ENCODE data around the gene ILDR1. TPM values are rescaled to one million over a fixed set of nuclear protein-coding genes. Genes with fewer than 3 reads are reported as not detected.

Gene ILDR1
- total and polyA plus RNA-seq, 2 of the 8 experiments (the other 6 are each of a cell fraction or from before 2014, with no cell fraction given), result 1.8 TPM

DNA sequence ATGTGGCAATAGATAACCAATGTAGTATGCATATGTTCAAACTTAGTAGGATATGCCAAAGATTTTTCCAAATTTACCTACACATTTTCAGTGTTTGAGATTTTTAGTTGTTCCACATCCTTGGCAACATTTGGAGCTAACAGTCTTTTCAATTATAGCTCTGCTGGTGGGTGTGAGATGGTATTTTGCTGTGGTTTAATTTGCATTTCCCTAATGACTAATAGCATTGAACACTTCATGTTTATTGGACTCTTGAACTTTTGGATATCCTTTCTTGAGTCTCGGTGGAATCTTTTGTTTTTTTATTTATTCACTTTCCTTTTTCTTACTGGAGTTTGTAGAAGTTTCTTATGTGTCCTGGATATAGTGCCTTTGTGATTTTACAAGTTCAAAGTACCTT is 11.0 kb upstream of the ILDR1 start (continued):
- no peak for TF ChIP-seq JUN (IDR thresholded peaks at IDR 0.05; ENCODE audit: low read depth, low read length)
- no peak for TF ChIP-seq TBP (IDR thresholded peaks at IDR 0.05; ENCODE audit: low read depth, low read length)

Data from H1 (cell line).